Lower leg skin (tissue), 3 donors: ENCODE measurements around the gene TNFRSF19.

Experiments used
- POLR2A ChIP-seq, 2 donors: fragments of 450-650 bp; IDR thresholded peaks; one replicate each; pipeline ENCODE4 v1.6.1; 2016 to 2017; ENCODE audit warnings: antibody characterized with exemption in 2 of 2, mild to moderate bottlenecking in 1 of 2, moderate library complexity in 1 of 2
- TF ChIP-seq, protein P1 (sequence below), 3 donors: fragments of 450-650 bp; IDR thresholded peaks; one replicate each; pipeline ENCODE4 v1.5.1; 2016; ENCODE audit warnings: antibody characterized with exemption in 3 of 3, mild to moderate bottlenecking in 3 of 3, moderate library complexity in 2 of 3

DNA sequence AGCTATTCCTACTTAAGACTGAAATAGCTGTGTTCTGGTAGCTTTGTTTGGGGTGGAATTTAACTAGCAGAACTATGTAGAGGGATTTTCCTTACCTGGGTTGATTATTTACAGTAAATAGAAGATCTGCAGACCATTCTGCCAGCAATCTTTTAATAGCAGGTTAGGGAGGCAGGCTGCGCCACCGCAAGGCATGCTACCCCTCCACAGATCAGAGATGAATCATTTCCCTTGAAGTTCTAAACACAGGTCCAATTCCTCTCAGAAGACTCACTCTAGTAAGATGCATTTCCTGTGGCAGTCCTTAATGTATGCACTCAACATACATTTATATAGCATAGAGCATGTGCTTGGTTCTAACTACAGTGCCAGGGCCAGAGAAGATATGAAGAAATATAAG is 109.0 kb downstream of the TNFRSF19 start:
- no peak for TF ChIP-seq POLR2A (IDR thresholded peaks at IDR 0.05)
- TF ChIP-seq, protein P1, sequence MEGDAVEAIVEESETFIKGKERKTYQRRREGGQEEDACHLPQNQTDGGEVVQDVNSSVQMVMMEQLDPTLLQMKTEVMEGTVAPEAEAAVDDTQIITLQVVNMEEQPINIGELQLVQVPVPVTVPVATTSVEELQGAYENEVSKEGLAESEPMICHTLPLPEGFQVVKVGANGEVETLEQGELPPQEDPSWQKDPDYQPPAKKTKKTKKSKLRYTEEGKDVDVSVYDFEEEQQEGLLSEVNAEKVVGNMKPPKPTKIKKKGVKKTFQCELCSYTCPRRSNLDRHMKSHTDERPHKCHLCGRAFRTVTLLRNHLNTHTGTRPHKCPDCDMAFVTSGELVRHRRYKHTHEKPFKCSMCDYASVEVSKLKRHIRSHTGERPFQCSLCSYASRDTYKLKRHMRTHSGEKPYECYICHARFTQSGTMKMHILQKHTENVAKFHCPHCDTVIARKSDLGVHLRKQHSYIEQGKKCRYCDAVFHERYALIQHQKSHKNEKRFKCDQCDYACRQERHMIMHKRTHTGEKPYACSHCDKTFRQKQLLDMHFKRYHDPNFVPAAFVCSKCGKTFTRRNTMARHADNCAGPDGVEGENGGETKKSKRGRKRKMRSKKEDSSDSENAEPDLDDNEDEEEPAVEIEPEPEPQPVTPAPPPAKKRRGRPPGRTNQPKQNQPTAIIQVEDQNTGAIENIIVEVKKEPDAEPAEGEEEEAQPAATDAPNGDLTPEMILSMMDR (IDR thresholded peaks at IDR 0.05), result no peak
